NCI-H2081 (cell line): ENCODE results near the gene KLHL21.
"Not testable (repeated sequence)": the region's sequence is repeated elsewhere in the genome, so short reads cannot be mapped to it uniquely, and the experiment has no call there.

ENCODE experiments used
- DNase-seq, 2 experiments: peaks; one replicate each; lab custom pipeline; 2025; lab: John Stamatoyannopoulos, UW

The KLHL21 gene, protein sequence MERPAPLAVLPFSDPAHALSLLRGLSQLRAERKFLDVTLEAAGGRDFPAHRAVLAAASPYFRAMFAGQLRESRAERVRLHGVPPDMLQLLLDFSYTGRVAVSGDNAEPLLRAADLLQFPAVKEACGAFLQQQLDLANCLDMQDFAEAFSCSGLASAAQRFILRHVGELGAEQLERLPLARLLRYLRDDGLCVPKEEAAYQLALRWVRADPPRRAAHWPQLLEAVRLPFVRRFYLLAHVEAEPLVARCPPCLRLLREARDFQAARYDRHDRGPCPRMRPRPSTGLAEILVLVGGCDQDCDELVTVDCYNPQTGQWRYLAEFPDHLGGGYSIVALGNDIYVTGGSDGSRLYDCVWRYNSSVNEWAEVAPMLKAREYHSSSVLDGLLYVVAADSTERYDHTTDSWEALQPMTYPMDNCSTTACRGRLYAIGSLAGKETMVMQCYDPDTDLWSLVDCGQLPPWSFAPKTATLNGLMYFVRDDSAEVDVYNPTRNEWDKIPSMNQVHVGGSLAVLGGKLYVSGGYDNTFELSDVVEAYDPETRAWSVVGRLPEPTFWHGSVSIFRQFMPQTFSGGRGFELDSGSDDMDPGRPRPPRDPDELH

GRCh38 chr1:6602669-6603237, at the start of gene KLHL21:
TSS of gene KLHL21 (minus strand) at chr1:6602869. CDS start at chr1:6602817, 52 bp downstream.
- DNase-seq = peak; percentile 65 to 77

- DNase-seq = no peak
Observed at GRCh38 chr1:6651909-6652308, 49.2 kb upstream of the KLHL21 start.

DNA sequence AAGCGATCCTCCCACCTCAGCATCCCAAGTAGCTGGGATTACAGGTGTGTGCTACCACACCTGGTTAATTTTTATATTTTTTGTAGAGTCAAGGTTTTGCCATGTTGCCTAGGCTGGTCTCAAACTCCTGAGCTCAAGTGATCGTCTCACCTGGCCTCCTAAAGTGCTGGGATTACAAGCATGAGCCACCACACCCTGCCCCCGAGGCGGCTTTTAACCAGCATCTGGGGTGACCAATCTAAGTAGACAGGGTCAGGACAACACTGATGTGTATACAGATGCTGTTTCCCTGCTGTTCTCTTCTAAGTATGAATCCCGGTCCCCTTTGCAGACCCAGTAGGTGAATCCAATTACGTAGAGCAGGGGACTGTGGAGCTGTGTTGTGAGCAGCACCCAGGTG, 45.9 kb upstream of the KLHL21 start:
- DNase-seq = no peak

- peak; percentile 51 to 54 for DNase-seq
Observed at GRCh38 chr1:6646499-6647148, 44.0 kb upstream of the KLHL21 start.

- DNase-seq = no peak
Observed at GRCh38 chr1:6645018-6645417, 42.3 kb upstream of the KLHL21 start.

DNA sequence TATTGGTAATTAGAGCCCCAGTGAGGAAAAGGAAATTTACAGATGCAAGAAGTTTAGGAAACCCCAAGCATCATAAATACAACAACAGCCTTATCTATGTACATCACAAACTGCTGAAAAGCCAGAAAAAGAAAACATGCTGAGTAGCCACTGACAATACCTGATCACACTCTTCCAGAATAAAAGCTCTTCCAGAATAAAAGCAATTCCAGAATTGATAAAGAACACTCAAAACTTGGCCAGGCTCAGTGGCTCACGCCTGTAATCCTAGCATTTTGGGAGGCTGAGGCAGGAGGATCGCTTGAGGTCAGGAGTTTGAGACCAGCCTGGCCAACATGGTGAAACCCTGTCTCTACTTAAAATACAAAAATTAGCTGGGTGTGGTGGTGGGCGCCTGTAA, 38.2 kb upstream of the KLHL21 start:
- DNase-seq = not testable (repeated sequence)

DNA sequence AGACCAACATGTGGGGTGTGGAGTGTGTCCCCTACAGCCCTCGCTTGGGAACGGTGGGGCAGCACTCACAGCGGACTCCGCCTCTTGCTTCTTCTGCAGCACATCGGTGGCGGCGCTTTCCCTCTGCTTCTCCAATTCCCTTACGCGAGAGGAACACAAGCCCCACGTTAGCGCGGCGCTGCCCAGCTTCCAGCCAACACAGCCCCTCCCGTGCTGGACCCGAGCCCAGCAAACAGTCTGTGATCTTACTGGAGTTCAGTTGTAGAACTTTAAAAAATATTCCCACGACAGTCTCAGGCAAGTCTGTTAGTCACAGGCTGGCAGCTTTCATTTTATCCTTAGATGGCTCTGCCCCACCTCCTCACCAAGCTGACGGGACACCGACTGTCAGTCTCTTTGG, 35.6 kb upstream of the KLHL21 start:
- DNase-seq = no peak

GRCh38 chr1:6637770-6638169, 35.1 kb upstream of the KLHL21 start:
- DNase-seq = no peak

- DNase-seq = not testable (repeated sequence)
Observed at GRCh38 chr1:6636778-6637177, 34.1 kb upstream of the KLHL21 start.

DNA sequence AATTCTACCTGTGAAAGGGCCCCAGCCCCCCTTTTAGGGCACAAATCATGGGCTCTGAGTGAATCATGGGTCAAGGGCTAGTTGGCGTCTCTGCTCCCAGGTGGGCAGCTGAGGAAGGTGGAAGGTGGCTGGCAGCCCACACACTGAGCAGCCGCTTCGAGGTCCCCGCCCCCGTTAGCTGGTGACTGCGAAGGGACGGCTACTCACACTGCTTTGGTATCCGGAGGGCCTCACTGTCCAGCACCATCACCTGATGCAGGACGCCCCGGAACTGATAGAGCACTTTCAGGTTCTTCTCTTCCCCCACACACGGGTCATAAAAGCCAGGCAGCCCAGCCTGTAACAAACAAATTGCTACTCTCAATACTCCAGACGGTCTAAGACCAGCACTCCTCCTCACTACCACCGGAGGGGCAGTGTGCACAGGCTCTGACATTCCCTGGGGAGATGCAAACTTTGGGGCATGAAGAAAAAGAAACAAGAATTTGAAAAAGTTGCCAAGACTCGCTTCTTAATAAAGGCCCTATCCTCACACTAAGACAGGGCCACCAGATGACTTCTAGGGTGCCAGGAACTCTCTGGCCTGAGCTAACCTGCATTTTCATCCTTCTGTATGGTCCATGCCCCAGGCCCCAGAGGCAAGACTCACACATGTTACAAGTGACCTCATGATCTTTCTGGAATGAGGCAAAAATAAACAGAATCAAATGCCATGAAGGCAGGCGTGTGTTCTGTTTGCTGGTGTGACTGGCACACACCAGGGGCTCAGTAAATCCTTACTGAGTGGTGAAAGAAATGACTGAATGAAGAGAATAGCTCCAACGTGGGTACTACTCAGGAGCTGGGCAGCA, 33.5 kb upstream of the KLHL21 start:
- DNase-seq = no peak

GRCh38 chr1:6635161-6635909, 32.7 kb upstream of the KLHL21 start:
- no peak for DNase-seq

DNA sequence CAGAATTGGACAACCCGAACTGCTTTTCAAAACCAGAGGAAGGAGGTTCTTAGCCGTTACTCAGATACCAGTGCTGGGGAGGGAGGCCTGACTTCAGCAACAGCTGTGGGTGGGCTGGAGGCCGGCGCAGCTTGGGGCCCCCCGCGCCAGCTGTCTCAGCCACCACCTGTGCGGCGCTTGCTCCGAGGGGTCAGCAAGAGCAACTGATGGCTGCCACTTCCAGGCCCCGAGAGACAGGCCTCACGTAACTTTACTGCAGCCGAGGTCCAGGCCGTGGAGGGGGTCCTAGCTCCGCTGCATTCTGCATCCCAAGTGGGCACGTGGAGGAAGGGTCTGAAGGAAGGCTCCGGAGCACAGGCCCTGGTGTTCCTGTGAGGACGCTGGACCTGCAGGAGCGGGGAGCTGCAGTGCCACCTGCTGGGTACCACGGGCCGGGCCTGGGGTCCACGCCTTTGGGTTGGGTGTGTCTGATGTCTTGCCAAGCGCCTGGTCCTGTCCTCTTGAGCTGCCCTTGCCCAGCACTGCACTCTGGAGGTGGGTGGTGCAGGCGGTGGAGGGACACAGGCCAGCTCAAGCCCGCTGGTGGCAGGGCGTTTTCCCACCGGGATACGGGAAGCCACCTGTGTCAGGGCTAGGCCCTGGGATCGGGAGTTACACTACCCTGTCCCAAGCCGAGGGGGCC, 31.8 kb upstream of the KLHL21 start:
- no peak for DNase-seq

- DNase-seq = no peak
Observed at GRCh38 chr1:6632588-6633514, 30.2 kb upstream of the KLHL21 start.

- DNase-seq = no peak
Observed at GRCh38 chr1:6631058-6631457, 28.4 kb upstream of the KLHL21 start.

DNA sequence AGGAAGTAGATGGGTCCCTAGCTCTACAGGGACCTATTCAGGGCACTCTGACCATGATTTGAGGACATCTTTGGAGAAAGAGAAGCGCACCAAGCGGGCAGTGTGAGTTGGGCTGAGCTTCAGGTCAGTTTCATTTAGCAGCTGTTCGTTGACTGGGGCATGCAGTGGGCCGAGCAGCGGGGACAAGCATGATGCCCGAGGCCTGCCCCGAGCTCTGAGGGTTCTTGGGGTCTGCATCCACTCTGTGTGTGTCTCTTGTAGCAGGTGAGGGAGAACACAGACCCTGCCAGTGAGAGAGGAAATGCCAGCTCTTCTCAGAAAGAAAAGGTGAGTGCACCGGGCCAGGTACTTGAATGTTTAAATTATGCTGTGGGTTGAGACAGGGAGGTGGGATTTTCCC, 27.4 kb upstream of the KLHL21 start:
- no peak for DNase-seq

DNA sequence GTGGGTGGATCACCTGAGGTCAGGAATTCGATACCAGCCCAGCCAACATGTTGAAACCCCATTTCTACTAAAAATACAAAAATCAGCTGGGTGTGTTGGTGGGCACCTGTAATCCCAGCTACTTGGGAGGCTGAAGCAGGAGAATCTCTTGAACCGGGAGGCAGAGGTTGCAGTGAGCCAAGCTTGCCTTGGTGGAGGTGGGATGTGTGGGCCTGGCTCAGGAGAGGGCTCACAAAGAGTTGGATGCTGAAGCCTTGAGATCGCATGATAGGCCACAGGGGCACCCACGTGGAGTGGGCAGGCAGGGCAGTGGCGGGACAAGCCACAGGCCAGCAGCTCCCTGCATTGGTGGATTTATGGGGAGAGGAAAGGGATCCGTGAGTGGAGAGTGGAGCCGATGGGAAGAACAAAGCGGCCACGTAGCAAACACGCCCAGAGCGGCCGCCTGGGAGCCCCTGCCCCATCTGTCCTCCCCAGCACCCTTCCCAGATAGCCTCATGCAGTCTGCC, 26.4 kb upstream of the KLHL21 start:
- no peak for DNase-seq

DNA sequence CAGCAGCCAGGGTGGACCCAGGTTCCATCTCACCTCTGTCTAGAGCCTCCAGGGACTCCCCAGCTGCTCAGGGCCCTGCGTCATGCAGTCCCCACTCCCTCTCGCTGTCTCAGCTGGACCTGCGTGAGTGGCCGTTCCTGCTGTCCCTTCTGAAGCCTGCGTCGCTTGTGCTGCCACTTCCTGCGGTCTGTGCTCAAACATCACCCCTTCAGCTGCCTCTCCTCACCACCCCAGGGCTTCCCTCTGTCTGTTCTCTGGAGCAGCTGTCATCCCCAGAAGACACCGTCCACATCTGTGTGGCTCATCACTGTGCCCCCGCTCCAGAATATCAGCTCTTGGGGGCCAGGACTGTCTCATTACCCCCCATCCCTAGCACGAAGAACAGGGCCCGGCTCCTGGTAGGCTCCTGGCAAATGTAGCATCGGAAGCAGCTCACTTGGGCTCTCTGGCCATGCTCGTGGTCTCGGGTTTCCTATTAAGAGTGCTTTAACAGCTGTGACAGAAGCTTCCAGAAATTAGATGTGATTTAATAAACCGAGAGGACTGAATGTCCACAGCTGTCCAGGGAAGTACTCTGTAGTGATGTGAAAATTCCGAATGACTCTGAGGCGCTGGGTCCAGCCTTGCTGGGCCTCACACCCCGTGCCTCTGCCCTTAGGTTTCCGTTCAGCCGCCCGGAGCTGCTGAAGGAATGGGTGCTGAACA, 25.3 kb upstream of the KLHL21 start:
- no peak for DNase-seq

DNA sequence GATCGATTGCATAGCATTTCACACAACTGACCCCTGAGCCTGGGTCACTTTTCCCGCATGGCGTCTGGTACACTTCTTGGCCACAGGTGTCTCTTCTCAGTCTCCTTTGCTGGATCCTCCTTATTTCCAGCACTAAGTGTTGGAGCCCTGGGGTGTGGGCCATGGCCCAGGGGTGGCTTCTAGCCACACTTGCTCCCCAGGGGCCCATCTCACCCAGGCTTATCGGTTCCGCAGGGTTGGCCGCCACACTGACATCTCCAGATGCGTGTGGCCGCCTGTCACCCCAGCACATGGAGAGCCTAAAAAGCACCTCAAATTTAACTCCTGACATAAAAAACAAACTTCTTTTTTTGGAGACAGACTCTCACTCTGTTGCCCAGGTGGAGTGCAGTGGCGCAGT, 24.4 kb upstream of the KLHL21 start:
- DNase-seq = no peak
